GM12873 (cell line): ENCODE results near the gene SLC27A4.

Experiments used
- CTCF ChIP-seq: IDR thresholded peaks from 2 replicates; pipeline ENCODE4 v1.5.1; 2012; ENCODE audit warnings: low read depth, mild to moderate bottlenecking, moderate library complexity, low read length, control low read depth; ENCODE audit not compliant: insufficient read depth; ENCODE audit errors: missing control alignments

Gene SLC27A4

GRCh38 chr9:128370367-128370751 lies 30.0 kb downstream of the SLC27A4 start:
- no peak for TF ChIP-seq CTCF

GRCh38 chr9:128370752-128371629 lies 30.7 kb downstream of the SLC27A4 start, which contains the start of gene URM1:
Gene URM1 (plus strand): TSS chr9:128371374. CDS start chr9:128371381, 7 bp downstream.
- no peak for TF ChIP-seq CTCF

- no peak for TF ChIP-seq CTCF
Measured at GRCh38 chr9:128371630-128372117, 31.3 kb downstream of the SLC27A4 start.

GRCh38 chr9:128372188-128372641 lies 31.9 kb downstream of the SLC27A4 start:
- TF ChIP-seq CTCF, result no peak

- TF ChIP-seq CTCF, result no peak
Measured at GRCh38 chr9:128372784-128373183, 32.5 kb downstream of the SLC27A4 start.

GRCh38 chr9:128374221-128374675 lies 33.9 kb downstream of the SLC27A4 start:
- TF ChIP-seq CTCF, result no peak

- TF ChIP-seq CTCF, result no peak
Measured at GRCh38 chr9:128375865-128376264, 35.5 kb downstream of the SLC27A4 start.
